Esophagus muscularis mucosa (tissue), 4 donors: Measurements from ENCODE around the gene KRCC1. TPM values are rescaled to one million over a fixed set of nuclear protein-coding genes. Genes with fewer than 3 reads are reported as not detected.
"Not testable (repeated sequence)": the region's sequence is repeated elsewhere in the genome, so short reads cannot be mapped to it uniquely, and the experiment has no call there.

ENCODE experiments used
- DNase-seq: peaks from one replicate; pipeline ENCODE4 v3.0.0-alpha.2; 2017; ENCODE audit errors: extremely low spot score
- H3K27ac ChIP-seq, 4 donors: fragments of 200-600 bp; sonication (generic); replicated peaks in 1 of 4; 1 replicate in 3 of 4; 2 replicates in 1 of 4; pipeline ENCODE4 v1.5.1; 2016 to 2019; ENCODE audit warnings: mild to moderate bottlenecking in 1 of 4
- H3K27me3 ChIP-seq, 4 donors: fragments of 200-600 bp; sonication (generic); one replicate each; pipeline versions ENCODE4 v1.5.1 to v1.6.0; 2016 to 2019
- H3K36me3 ChIP-seq, 4 donors: fragments of 200-600 bp; sonication (generic); one replicate each; pipeline ENCODE4 v1.5.1; 2016 to 2019
- H3K4me1 ChIP-seq, 4 donors: fragments of 200-600 bp; sonication (generic); one replicate each; pipeline ENCODE4 v1.5.1; 2016 to 2019
- H3K4me3 ChIP-seq, 4 donors: fragments of 200-600 bp; sonication (generic); 1 replicate in 2 of 4; 2 replicates in 2 of 4; pipeline ENCODE4 v1.5.1; 2016 to 2019; ENCODE audit warnings: mild to moderate bottlenecking in 4 of 4, moderate library complexity in 1 of 4
- H3K9me3 ChIP-seq, 4 donors: fragments of 200-600 bp; sonication (generic); 1 replicate in 3 of 4; 2 replicates in 1 of 4; pipeline ENCODE4 v1.5.1; 2016 to 2019
- EP300 ChIP-seq: sonication (generic); formaldehyde crosslinking; IDR thresholded peaks from one replicate; pipeline ENCODE4 v1.6.1; 2017; ENCODE audit warnings: antibody characterized with exemption
- POLR2A ChIP-seq: fragments of 450-650 bp; IDR thresholded peaks from one replicate; pipeline ENCODE4 v1.6.1; 2017; ENCODE audit warnings: antibody characterized with exemption, moderate library complexity, mild to moderate bottlenecking, low read depth
- POLR2AphosphoS5 ChIP-seq, 2 donors: sonication (generic); formaldehyde crosslinking; IDR thresholded peaks; one replicate each; pipeline ENCODE4 v1.6.1; 2017; ENCODE audit warnings: antibody characterized with exemption in 2 of 2
- WGBS: methylation state at CpG from one replicate; pipeline ENCODE4 v1.1.5; 2018; 5-methylcytosine and 5-hydroxymethylcytosine counted together
- intact Hi-C: fragments of 100-400 bp; cut with DNase I; formaldehyde crosslinking; loops from one replicate; pipeline ENCODE4 v1.15.1; 2023
- total RNA-seq, 4 donors: library from RNA; depleted of rRNA; stranded (reverse); fragments of >200 nt; gene quantifications; one replicate each; pipeline versions ENCODE4 v1.1.0 to v1.2.1, GENCODE V29; 2016
- TF ChIP-seq, protein P1 (sequence below), 3 experiments: fragments of 200-600 bp in 2 of 3; fragments of 450-650 bp in 1 of 3; sonication (generic) in 2 of 3; IDR thresholded peaks; one replicate each; pipeline ENCODE4 v1.5.1; 2017 to 2019; ENCODE audit warnings: antibody characterized with exemption in 3 of 3, mild to moderate bottlenecking in 2 of 3, moderate library complexity in 1 of 3

KRCC1 gene
- total RNA-seq, 4 donors from 2014 or later: 21.9 to 36.4 (median 27.9) TPM

DNA sequence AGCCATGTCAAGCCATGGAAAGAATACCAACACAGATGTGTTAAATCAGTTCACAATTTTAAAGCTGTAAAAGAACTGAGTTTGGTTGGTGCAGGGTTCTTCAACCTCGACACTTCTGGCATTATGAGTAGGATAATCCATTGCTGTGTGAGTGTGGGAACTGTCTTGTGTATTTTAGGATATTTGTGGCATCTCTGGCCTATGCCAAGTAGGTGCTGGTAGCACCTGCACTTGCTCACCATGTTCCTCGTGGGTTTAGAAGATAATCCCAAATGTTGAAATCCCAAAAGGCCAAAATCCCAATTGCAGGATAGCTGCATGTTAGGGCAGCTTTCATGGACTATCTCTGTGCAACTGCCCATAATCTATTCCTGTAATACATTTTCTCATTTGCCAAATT, 3.8 kb downstream of the KRCC1 start:
- WGBS: 71% methylated on average over 2 of the region's 2 CpGs
- Histone ChIP-seq H3K27me3 (no peaks in the 10 kb centered on the region), H3K4me3 (no peak overlapping the region), H3K36me3 (peaks cover 0 to 7% (median 0%) of the 10 kb centered on the region in 4 donors), H3K4me1 (peaks cover 30 to 41% (median 33%) of the 10 kb centered on the region in 4 donors), H3K9me3 (no peaks in the 10 kb centered on the region), H3K27ac (no peak overlapping the region)
- TF ChIP-seq EP300 (no peak), POLR2A (no peak), POLR2AphosphoS5 (IDR thresholded peaks at IDR 0.05) (no peak)
- TF ChIP-seq, protein P1, sequence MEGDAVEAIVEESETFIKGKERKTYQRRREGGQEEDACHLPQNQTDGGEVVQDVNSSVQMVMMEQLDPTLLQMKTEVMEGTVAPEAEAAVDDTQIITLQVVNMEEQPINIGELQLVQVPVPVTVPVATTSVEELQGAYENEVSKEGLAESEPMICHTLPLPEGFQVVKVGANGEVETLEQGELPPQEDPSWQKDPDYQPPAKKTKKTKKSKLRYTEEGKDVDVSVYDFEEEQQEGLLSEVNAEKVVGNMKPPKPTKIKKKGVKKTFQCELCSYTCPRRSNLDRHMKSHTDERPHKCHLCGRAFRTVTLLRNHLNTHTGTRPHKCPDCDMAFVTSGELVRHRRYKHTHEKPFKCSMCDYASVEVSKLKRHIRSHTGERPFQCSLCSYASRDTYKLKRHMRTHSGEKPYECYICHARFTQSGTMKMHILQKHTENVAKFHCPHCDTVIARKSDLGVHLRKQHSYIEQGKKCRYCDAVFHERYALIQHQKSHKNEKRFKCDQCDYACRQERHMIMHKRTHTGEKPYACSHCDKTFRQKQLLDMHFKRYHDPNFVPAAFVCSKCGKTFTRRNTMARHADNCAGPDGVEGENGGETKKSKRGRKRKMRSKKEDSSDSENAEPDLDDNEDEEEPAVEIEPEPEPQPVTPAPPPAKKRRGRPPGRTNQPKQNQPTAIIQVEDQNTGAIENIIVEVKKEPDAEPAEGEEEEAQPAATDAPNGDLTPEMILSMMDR (IDR thresholded peaks at IDR 0.05): no peak
- intact Hi-C loops: no loop called here
- DNase-seq: no peak

DNA sequence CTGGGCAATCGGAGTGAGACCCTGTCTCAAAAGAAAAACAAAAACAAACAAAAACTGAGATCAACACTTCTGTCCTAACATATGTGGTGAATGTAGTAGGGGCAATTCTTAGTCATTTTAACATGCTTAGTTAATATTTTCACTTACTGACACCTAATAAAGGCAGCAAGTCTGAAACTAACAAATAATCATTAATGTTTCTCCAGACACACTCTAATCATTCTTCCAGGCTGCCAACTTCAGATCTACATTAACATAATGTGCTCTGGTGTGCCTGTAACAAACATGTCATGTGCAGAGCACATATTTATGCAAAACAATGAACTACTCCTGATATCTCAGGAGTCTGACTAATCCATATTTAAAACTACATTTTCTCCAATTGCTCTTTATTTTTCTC, 6.0 kb downstream of the KRCC1 start:
- Histone ChIP-seq H3K27ac (no peak overlapping the region), H3K9me3 (no peaks in the 10 kb centered on the region), H3K36me3 (peaks cover 0 to 7% (median 0%) of the 10 kb centered on the region in 4 donors), H3K4me3 (no peak overlapping the region), H3K4me1 (peaks cover 22 to 34% (median 28%) of the 10 kb centered on the region in 4 donors), H3K27me3 (no peaks in the 10 kb centered on the region)
- intact Hi-C loops: no loop called here
- WGBS: 71% methylated on average over 1 of the region's 1 CpG
- no peak for TF ChIP-seq POLR2AphosphoS5 (IDR thresholded peaks at IDR 0.05)
- no peak for TF ChIP-seq POLR2A
- TF ChIP-seq, protein P1 (IDR thresholded peaks at IDR 0.05): no peak
- TF ChIP-seq EP300: no peak
- DNase-seq: no peak

DNA sequence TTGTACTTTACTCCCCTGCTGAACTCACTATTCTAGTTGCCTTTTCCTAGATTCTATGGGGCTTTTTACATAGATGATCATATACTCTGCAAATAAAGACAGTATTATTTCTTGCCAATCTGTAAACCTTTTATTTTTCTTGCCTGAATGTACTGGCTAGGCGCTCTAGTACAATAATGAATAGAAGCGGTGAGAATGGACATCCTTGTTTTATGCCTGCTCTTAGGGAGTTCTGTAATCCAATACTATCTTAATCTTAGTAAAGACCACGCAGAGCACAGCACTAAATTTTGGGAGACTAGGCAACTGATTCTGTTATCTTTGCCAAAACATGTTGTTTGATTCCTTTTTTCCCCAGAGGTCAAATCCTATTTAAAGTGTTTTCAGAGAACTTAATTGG, 7.0 kb downstream of the KRCC1 start:
- no peak for DNase-seq
- intact Hi-C loops: no loop called here
- Histone ChIP-seq H3K4me1 (peaks cover 15 to 29% (median 19%) of the 10 kb centered on the region in 4 donors), H3K9me3 (no peaks in the 10 kb centered on the region), H3K4me3 (no peak overlapping the region), H3K27ac (no peak overlapping the region), H3K36me3 (peaks cover 0 to 12% (median 0%) of the 10 kb centered on the region in 4 donors), H3K27me3 (no peaks in the 10 kb centered on the region)
- TF ChIP-seq POLR2A: no peak
- TF ChIP-seq, protein P1 (IDR thresholded peaks at IDR 0.05): no peak
- 91% methylated on average over 3 of the region's 3 CpGs for WGBS

DNA sequence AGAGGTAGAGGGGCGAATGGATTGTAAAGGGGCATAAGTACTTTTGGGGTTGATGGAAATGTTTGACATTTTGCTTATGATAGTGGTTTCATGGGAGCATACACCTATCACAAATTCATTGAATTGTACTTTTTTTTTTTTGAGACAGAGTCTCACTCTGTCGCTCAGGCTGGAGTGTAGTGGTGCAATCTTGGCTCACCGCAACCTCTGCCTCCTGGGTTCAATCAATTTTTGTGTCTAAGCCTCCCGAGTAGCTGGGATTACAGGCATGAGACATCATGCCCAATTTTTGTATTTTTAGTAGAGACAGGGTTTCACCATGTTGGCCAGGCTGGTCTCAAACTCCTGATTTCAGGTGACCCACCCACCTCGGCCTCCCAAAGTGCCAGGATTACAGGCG, 10.0 kb downstream of the KRCC1 start:
- H3K4me3 ChIP-seq, H3K27ac ChIP-seq, DNase-seq, H3K9me3 ChIP-seq, intact Hi-C loops, H3K27me3 ChIP-seq, H3K36me3 ChIP-seq: not testable (repeated sequence)
- peaks cover 3 to 14% (median 7%) of the 10 kb centered on the region in 4 donors for H3K4me1 ChIP-seq
- 91% methylated on average over 6 of the region's 6 CpGs for WGBS

DNA sequence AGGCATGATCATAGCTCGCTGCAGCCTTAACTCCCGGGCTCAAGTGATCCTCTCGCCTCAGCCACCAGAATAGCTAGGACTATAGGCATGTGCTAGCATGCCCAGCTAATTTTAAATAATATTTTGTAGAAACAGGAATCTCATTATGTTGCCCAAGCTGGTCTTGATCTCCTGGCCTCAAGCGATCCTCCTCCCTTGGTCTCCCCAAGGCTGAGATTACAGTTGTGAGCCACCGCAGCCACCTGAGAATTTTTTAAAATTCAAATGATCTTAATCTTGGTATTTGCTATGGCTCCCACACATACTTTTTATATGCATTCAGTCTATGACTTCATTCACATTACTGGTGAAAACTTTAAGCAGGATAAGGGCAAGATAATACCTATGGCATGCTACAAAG, 13.1 kb downstream of the KRCC1 start:
- H3K27me3 ChIP-seq: no peaks in the 10 kb centered on the region
- H3K9me3 ChIP-seq: no peaks in the 10 kb centered on the region
- TF ChIP-seq POLR2AphosphoS5 (IDR thresholded peaks at IDR 0.05): no peak
- TF ChIP-seq POLR2A: no peak
- TF ChIP-seq EP300: no peak
- TF ChIP-seq, protein P1 (IDR thresholded peaks at IDR 0.05): no peak
- H3K4me1 ChIP-seq: peaks cover 0 to 10% (median 7%) of the 10 kb centered on the region in 4 donors
- H3K4me3 ChIP-seq: no peak overlapping the region
- intact Hi-C loops: no loop called here
- H3K36me3 ChIP-seq: peaks cover 0 to 6% (median 0%) of the 10 kb centered on the region in 4 donors
- WGBS: 97% methylated on average over 5 of the region's 5 CpGs
- DNase-seq: no peak
- no peak overlapping the region for H3K27ac ChIP-seq
